Measurements from ENCODE around the gene PTH1R.

- TF ChIP-seq EZH2 (IDR thresholded peaks at IDR 0.05; ENCODE audit: low read length) (no peak), CTCF (optimal IDR thresholded peaks at IDR 0.05 in 1 of 3, IDR thresholded peaks at IDR 0.05 in 1 of 3, conservative IDR thresholded peaks at IDR 0.05 in 1 of 3; ENCODE audit: extremely low read depth in 1 of 3, insufficient read depth in 2 of 3, low read length in 3 of 3) (no peak)
These were observed 20.4 kb downstream of the PTH1R start for GRCh38 chr3:46897829-46898320.
